K562 (cell line): ENCODE measurements around the gene METRN. TPM values are rescaled to one million over a fixed set of nuclear protein-coding genes. Genes with fewer than 3 reads are reported as not detected.

Experiments
- polyA plus RNA-seq, 8 experiments: library from polyadenylated mRNA; depleted of rRNA in 4 of 8; stranded (reverse) in 5 of 8; unstranded in 3 of 8; fragments of >200 nt; fragmentation: Nextera tagmentation in 2 of 8; fragmentation: Illumina TruSeq in 1 of 8; extraction: Ambion mirVana in 2 of 8; extraction: Trizol in 1 of 8; gene quantifications; 2 replicates each; pipeline versions ENCODE4 v1.2.1 to v1.2.3, GENCODE V29; 2011 to 2014; ENCODE audit warnings: inconsistent platforms in 1 of 8, missing spikeins in 1 of 8
- total RNA-seq, 7 experiments: library from RNA; depleted of rRNA in 6 of 7; stranded (reverse); fragments of >200 nt in 6 of 7; fragmentation: Illumina TruSeq in 2 of 7; extraction: Trizol in 2 of 7; gene quantifications; 2 replicates each; pipeline versions ENCODE4 v1.2.1 to v1.2.3, GENCODE V29; 2011 to 2021; ENCODE audit warnings: low replicate concordance in 1 of 7

METRN gene
- total and polyA plus RNA-seq, 9 of the 15 experiments (the other 6 are each of a cell fraction or from before 2014, with no cell fraction given) = 0.20 to 89.8 (median 15.4) TPM

Other genes with a start within 250 kb of the METRN start
Only the 7 nearest of the 23 such genes appear.
- 48.3 and 63.8 TPM in 2 replicates for gene JMJD8, start 30.8 kb upstream of the METRN start, total RNA-seq (2014; rRNA removed)
- gene JMJD8, start 30.8 kb upstream of the METRN start, total RNA-seq (2014; rRNA removed; fragmentation: Illumina TruSeq; extraction: Trizol) = 9.6 and 15.8 TPM in 2 replicates
- gene JMJD8, start 30.8 kb upstream of the METRN start, total RNA-seq (2015; rRNA removed; fragmentation: Illumina TruSeq; extraction: Trizol) = 28.3 and 29.3 TPM in 2 replicates
- 50.6 and 56.6 TPM in 2 replicates for gene JMJD8, start 30.8 kb upstream of the METRN start, total RNA-seq (2021)
- gene JMJD8, start 30.8 kb upstream of the METRN start, polyA plus RNA-seq (2011; rRNA removed) = 22.2 and 33.4 TPM in 2 replicates
- 43.3 and 47.9 TPM in 2 replicates for gene JMJD8, start 30.8 kb upstream of the METRN start, polyA plus RNA-seq (2014; fragmentation: Illumina TruSeq; extraction: Trizol)
- gene JMJD8, start 30.8 kb upstream of the METRN start, polyA plus RNA-seq (2014; fragmentation: Nextera tagmentation; extraction: Ambion mirVana) = 1 to 10 TPM; 1.2 to 2.3 TPM
- 46.6 and 48.7 TPM in 2 replicates for gene JMJD8, start 30.8 kb upstream of the METRN start, polyA plus RNA-seq (2014; rRNA removed)
- gene WDR24, start 24.7 kb upstream of the METRN start, total RNA-seq (2014; rRNA removed) = 4.8 and 5.3 TPM in 2 replicates
- 0.70 and 1.2 TPM in 2 replicates for gene WDR24, start 24.7 kb upstream of the METRN start, total RNA-seq (2014; rRNA removed; fragmentation: Illumina TruSeq; extraction: Trizol)
- gene WDR24, start 24.7 kb upstream of the METRN start, total RNA-seq (2015; rRNA removed; fragmentation: Illumina TruSeq; extraction: Trizol) = 3.4 and 5.1 TPM in 2 replicates
- gene WDR24, start 24.7 kb upstream of the METRN start, total RNA-seq (2021) = 23.3 and 25.4 TPM in 2 replicates
- gene WDR24, start 24.7 kb upstream of the METRN start, polyA plus RNA-seq (2011; rRNA removed) = 3.3 and 6.7 TPM in 2 replicates
- 5.5 and 10.2 TPM in 2 replicates for gene WDR24, start 24.7 kb upstream of the METRN start, polyA plus RNA-seq (2014; fragmentation: Illumina TruSeq; extraction: Trizol)
- gene WDR24, start 24.7 kb upstream of the METRN start, polyA plus RNA-seq (2014; fragmentation: Nextera tagmentation; extraction: Ambion mirVana) = under 1 TPM; 0.08 to 0.11 TPM
- gene WDR24, start 24.7 kb upstream of the METRN start, polyA plus RNA-seq (2014; rRNA removed) = 12.2 and 12.5 TPM in 2 replicates
- gene FBXL16, start 9.3 kb upstream of the METRN start, total RNA-seq (2014; rRNA removed) = 2.2 and 2.7 TPM in 2 replicates
- gene FBXL16, start 9.3 kb upstream of the METRN start, total RNA-seq (2014; rRNA removed; fragmentation: Illumina TruSeq; extraction: Trizol) = 0.54 and 1.4 TPM in 2 replicates
- gene FBXL16, start 9.3 kb upstream of the METRN start, total RNA-seq (2015; rRNA removed; fragmentation: Illumina TruSeq; extraction: Trizol) = 0.41 and 0.47 TPM in 2 replicates
- gene FBXL16, start 9.3 kb upstream of the METRN start, total RNA-seq (2021) = 6.0 and 8.2 TPM in 2 replicates
- gene FBXL16, start 9.3 kb upstream of the METRN start, polyA plus RNA-seq (2011; rRNA removed) = 1.7 and 3.0 TPM in 2 replicates
- gene FBXL16, start 9.3 kb upstream of the METRN start, polyA plus RNA-seq (2014; fragmentation: Illumina TruSeq; extraction: Trizol) = 1.9 and 25.4 TPM in 2 replicates
- under 1 TPM; 0.21 to 0.37 TPM for gene FBXL16, start 9.3 kb upstream of the METRN start, polyA plus RNA-seq (2014; fragmentation: Nextera tagmentation; extraction: Ambion mirVana)
- 3.1 and 3.3 TPM in 2 replicates for gene FBXL16, start 9.3 kb upstream of the METRN start, polyA plus RNA-seq (2014; rRNA removed)
- 170 and 221 TPM in 2 replicates for gene ANTKMT, start 6.0 kb downstream of the METRN start, total RNA-seq (2014; rRNA removed)
- 2.3 and 4.3 TPM in 2 replicates for gene ANTKMT, start 6.0 kb downstream of the METRN start, total RNA-seq (2014; rRNA removed; fragmentation: Illumina TruSeq; extraction: Trizol)
- gene ANTKMT, start 6.0 kb downstream of the METRN start, total RNA-seq (2015; rRNA removed; fragmentation: Illumina TruSeq; extraction: Trizol) = 39.9 and 47.1 TPM in 2 replicates
- gene ANTKMT, start 6.0 kb downstream of the METRN start, total RNA-seq (2021) = 217 and 240 TPM in 2 replicates
- gene ANTKMT, start 6.0 kb downstream of the METRN start, polyA plus RNA-seq (2011; rRNA removed) = 19.1 and 26.3 TPM in 2 replicates
- gene ANTKMT, start 6.0 kb downstream of the METRN start, polyA plus RNA-seq (2014; fragmentation: Illumina TruSeq; extraction: Trizol) = 2.8 and 9.0 TPM in 2 replicates
- gene ANTKMT, start 6.0 kb downstream of the METRN start, polyA plus RNA-seq (2014; fragmentation: Nextera tagmentation; extraction: Ambion mirVana) = 1 to 10 TPM in 1 of 2 experiments, under 1 TPM in 1; 0.58 to 2.1 TPM
- 158 and 161 TPM in 2 replicates for gene ANTKMT, start 6.0 kb downstream of the METRN start, polyA plus RNA-seq (2014; rRNA removed)
- gene CCDC78, start 11.3 kb downstream of the METRN start, total RNA-seq (2014; rRNA removed) = 5.7 and 10.6 TPM in 2 replicates
- 0.57 and 0.76 TPM in 2 replicates for gene CCDC78, start 11.3 kb downstream of the METRN start, total RNA-seq (2014; rRNA removed; fragmentation: Illumina TruSeq; extraction: Trizol)
- gene CCDC78, start 11.3 kb downstream of the METRN start, total RNA-seq (2015; rRNA removed; fragmentation: Illumina TruSeq; extraction: Trizol) = 2.9 and 3.1 TPM in 2 replicates
- gene CCDC78, start 11.3 kb downstream of the METRN start, total RNA-seq (2021) = 13.4 and 14.4 TPM in 2 replicates
- 3.0 and 5.9 TPM in 2 replicates for gene CCDC78, start 11.3 kb downstream of the METRN start, polyA plus RNA-seq (2011; rRNA removed)
- 2.6 and 2.8 TPM in 2 replicates for gene CCDC78, start 11.3 kb downstream of the METRN start, polyA plus RNA-seq (2014; fragmentation: Illumina TruSeq; extraction: Trizol)
- gene CCDC78, start 11.3 kb downstream of the METRN start, polyA plus RNA-seq (2014; fragmentation: Nextera tagmentation; extraction: Ambion mirVana) = under 1 TPM; 0.24 to 0.29 TPM
- 17.7 and 20.6 TPM in 2 replicates for gene CCDC78, start 11.3 kb downstream of the METRN start, polyA plus RNA-seq (2014; rRNA removed)
- 58.2 and 59.0 TPM in 2 replicates for gene HAGHL, start 12.0 kb downstream of the METRN start, total RNA-seq (2014; rRNA removed)
- 3.2 and 8.2 TPM in 2 replicates for gene HAGHL, start 12.0 kb downstream of the METRN start, total RNA-seq (2014; rRNA removed; fragmentation: Illumina TruSeq; extraction: Trizol)
- gene HAGHL, start 12.0 kb downstream of the METRN start, total RNA-seq (2015; rRNA removed; fragmentation: Illumina TruSeq; extraction: Trizol) = 20.7 and 22.1 TPM in 2 replicates
- gene HAGHL, start 12.0 kb downstream of the METRN start, total RNA-seq (2021) = 71.7 and 83.2 TPM in 2 replicates
- 27.0 and 41.6 TPM in 2 replicates for gene HAGHL, start 12.0 kb downstream of the METRN start, polyA plus RNA-seq (2011; rRNA removed)
- gene HAGHL, start 12.0 kb downstream of the METRN start, polyA plus RNA-seq (2014; fragmentation: Illumina TruSeq; extraction: Trizol) = 7.2 and 13.6 TPM in 2 replicates
- gene HAGHL, start 12.0 kb downstream of the METRN start, polyA plus RNA-seq (2014; fragmentation: Nextera tagmentation; extraction: Ambion mirVana) = under 1 TPM; 0.31 to 0.48 TPM
- gene HAGHL, start 12.0 kb downstream of the METRN start, polyA plus RNA-seq (2014; rRNA removed) = 69.8 and 83.4 TPM in 2 replicates
- 35.6 and 48.2 TPM in 2 replicates for gene CIAO3, start 25.9 kb downstream of the METRN start, total RNA-seq (2014; rRNA removed)
- 7.3 and 7.9 TPM in 2 replicates for gene CIAO3, start 25.9 kb downstream of the METRN start, total RNA-seq (2014; rRNA removed; fragmentation: Illumina TruSeq; extraction: Trizol)
- 18.6 and 20.5 TPM in 2 replicates for gene CIAO3, start 25.9 kb downstream of the METRN start, total RNA-seq (2015; rRNA removed; fragmentation: Illumina TruSeq; extraction: Trizol)
- 30.7 and 30.9 TPM in 2 replicates for gene CIAO3, start 25.9 kb downstream of the METRN start, total RNA-seq (2021)
- 18.5 and 30.5 TPM in 2 replicates for gene CIAO3, start 25.9 kb downstream of the METRN start, polyA plus RNA-seq (2011; rRNA removed)
- 17.1 and 18.7 TPM in 2 replicates for gene CIAO3, start 25.9 kb downstream of the METRN start, polyA plus RNA-seq (2014; fragmentation: Illumina TruSeq; extraction: Trizol)
- gene CIAO3, start 25.9 kb downstream of the METRN start, polyA plus RNA-seq (2014; fragmentation: Nextera tagmentation; extraction: Ambion mirVana) = 1 to 10 TPM; 2.2 to 2.4 TPM
- 31.0 and 38.2 TPM in 2 replicates for gene CIAO3, start 25.9 kb downstream of the METRN start, polyA plus RNA-seq (2014; rRNA removed)